GM12878 (cell line): ENCODE results near the gene CAPN14. TPM values are rescaled to one million over a fixed set of nuclear protein-coding genes. Genes with fewer than 3 reads are reported as not detected.

Experiments
- IKZF2 ChIP-seq, 2 experiments: fragments of 450-650 bp; IDR thresholded peaks; 2 replicates each; pipeline ENCODE4 v1.6.1; 2017; ENCODE audit warnings: mild to moderate bottlenecking in 2 of 2, moderate library complexity in 2 of 2
- KLF5 ChIP-seq: fragments of 450-650 bp; IDR thresholded peaks from 2 replicates; pipeline ENCODE4 v1.6.1; 2014; ENCODE audit warnings: mild to moderate bottlenecking; ENCODE audit not compliant: partially characterized antibody
- polyA plus RNA-seq, 11 experiments: library from polyadenylated mRNA; depleted of rRNA in 4 of 11; unstranded in 6 of 11; stranded (reverse) in 5 of 11; fragments of >200 nt; fragmentation: Nextera tagmentation in 4 of 11; fragmentation: Illumina TruSeq in 1 of 11; extraction: Ambion mirVana in 4 of 11; extraction: Trizol in 1 of 11; gene quantifications; 1 replicate in 1 of 11; 2 replicates in 10 of 11; pipeline versions ENCODE4 v1.2.1 to v1.2.3, GENCODE V29; 2011 to 2016; ENCODE audit warnings: inconsistent platforms in 2 of 11, missing spikeins in 2 of 11, low read depth in 1 of 11
- total RNA-seq, 4 experiments: library from RNA; depleted of rRNA in 3 of 4; stranded (reverse); fragments of >200 nt in 3 of 4; fragmentation: Illumina TruSeq in 1 of 4; extraction: Trizol in 1 of 4; gene quantifications; 2 replicates each; pipeline versions ENCODE4 v1.2.1 to v1.2.3, GENCODE V29; 2013 to 2021
- TF ChIP-seq, protein P1 (sequence below): fragments of 450-650 bp; IDR thresholded peaks from 2 replicates; pipeline ENCODE4 v1.6.1; 2017; ENCODE audit warnings: mild to moderate bottlenecking, moderate library complexity
- TF ChIP-seq, protein P2 (sequence below): IDR thresholded peaks from 2 replicates; pipeline ENCODE4 v1.6.1; 2012; ENCODE audit warnings: mild to moderate bottlenecking, low read depth, low read length

CAPN14 gene
- total and polyA plus RNA-seq, 10 of the 15 experiments (the other 5 are each of a cell fraction or from before 2014, with no cell fraction given), result 0.08 to 1.5 (median 1.1) TPM

DNA sequence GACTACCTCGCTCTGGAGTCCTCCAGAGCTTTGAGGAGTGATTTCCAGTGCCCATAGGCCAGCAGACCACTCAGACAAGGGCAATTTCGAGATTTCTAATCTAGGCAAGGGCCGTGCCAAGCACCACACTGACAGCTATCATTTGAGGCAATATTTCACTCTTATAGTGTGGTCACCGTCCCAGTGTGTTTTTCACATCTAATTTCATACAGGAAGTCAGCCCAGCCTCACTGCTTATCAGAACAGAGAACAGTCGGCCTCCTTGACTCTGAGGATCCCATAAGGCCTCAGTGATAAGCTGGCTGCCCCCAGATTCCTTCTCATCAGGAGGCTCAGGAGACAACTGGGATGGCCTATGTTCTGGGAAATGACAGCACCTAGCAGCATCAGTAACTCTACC is 581 bp downstream of the CAPN14 start (continued):
- TF ChIP-seq, protein P1, sequence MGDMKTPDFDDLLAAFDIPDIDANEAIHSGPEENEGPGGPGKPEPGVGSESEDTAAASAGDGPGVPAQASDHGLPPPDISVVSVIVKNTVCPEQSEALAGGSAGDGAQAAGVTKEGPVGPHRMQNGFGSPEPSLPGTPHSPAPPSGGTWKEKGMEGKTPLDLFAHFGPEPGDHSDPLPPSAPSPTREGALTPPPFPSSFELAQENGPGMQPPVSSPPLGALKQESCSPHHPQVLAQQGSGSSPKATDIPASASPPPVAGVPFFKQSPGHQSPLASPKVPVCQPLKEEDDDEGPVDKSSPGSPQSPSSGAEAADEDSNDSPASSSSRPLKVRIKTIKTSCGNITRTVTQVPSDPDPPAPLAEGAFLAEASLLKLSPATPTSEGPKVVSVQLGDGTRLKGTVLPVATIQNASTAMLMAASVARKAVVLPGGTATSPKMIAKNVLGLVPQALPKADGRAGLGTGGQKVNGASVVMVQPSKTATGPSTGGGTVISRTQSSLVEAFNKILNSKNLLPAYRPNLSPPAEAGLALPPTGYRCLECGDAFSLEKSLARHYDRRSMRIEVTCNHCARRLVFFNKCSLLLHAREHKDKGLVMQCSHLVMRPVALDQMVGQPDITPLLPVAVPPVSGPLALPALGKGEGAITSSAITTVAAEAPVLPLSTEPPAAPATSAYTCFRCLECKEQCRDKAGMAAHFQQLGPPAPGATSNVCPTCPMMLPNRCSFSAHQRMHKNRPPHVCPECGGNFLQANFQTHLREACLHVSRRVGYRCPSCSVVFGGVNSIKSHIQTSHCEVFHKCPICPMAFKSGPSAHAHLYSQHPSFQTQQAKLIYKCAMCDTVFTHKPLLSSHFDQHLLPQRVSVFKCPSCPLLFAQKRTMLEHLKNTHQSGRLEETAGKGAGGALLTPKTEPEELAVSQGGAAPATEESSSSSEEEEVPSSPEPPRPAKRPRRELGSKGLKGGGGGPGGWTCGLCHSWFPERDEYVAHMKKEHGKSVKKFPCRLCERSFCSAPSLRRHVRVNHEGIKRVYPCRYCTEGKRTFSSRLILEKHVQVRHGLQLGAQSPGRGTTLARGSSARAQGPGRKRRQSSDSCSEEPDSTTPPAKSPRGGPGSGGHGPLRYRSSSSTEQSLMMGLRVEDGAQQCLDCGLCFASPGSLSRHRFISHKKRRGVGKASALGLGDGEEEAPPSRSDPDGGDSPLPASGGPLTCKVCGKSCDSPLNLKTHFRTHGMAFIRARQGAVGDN, result peak; percentile 68
- TF ChIP-seq, protein P2, sequence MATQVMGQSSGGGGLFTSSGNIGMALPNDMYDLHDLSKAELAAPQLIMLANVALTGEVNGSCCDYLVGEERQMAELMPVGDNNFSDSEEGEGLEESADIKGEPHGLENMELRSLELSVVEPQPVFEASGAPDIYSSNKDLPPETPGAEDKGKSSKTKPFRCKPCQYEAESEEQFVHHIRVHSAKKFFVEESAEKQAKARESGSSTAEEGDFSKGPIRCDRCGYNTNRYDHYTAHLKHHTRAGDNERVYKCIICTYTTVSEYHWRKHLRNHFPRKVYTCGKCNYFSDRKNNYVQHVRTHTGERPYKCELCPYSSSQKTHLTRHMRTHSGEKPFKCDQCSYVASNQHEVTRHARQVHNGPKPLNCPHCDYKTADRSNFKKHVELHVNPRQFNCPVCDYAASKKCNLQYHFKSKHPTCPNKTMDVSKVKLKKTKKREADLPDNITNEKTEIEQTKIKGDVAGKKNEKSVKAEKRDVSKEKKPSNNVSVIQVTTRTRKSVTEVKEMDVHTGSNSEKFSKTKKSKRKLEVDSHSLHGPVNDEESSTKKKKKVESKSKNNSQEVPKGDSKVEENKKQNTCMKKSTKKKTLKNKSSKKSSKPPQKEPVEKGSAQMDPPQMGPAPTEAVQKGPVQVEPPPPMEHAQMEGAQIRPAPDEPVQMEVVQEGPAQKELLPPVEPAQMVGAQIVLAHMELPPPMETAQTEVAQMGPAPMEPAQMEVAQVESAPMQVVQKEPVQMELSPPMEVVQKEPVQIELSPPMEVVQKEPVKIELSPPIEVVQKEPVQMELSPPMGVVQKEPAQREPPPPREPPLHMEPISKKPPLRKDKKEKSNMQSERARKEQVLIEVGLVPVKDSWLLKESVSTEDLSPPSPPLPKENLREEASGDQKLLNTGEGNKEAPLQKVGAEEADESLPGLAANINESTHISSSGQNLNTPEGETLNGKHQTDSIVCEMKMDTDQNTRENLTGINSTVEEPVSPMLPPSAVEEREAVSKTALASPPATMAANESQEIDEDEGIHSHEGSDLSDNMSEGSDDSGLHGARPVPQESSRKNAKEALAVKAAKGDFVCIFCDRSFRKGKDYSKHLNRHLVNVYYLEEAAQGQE, result no peak
- TF ChIP-seq IKZF2 (IDR thresholded peaks at IDR 0.05) (peak in 1 of 2 experiments; percentile 19; a peak in 1 of 4 replicates), KLF5 (no peak)
- TF ChIP-seq, all 136 proteins: peak for 7
